Transverse colon (tissue), 4 donors: Measurements from ENCODE around the gene STPG3. TPM values are rescaled to one million over a fixed set of nuclear protein-coding genes. Genes with fewer than 3 reads are reported as not detected.

Source experiments
- DNase-seq: peaks from one replicate; pipeline ENCODE4 v3.0.0-alpha.2; 2019
- H3K27ac ChIP-seq, 4 donors: fragments of 200-600 bp; sonication (generic); 2 replicates each; pipeline ENCODE4 v1.5.1; 2016 to 2018; ENCODE audit warnings: inconsistent platforms in 4 of 4
- H3K27me3 ChIP-seq: fragments of 200-600 bp; sonication (generic); 2 replicates; pipeline ENCODE4 v1.5.1; 2017; ENCODE audit warnings: inconsistent platforms
- H3K36me3 ChIP-seq, 4 donors: fragments of 200-600 bp; sonication (generic); 2 replicates each; pipeline ENCODE4 v1.5.1; 2017 to 2019; ENCODE audit warnings: inconsistent platforms in 4 of 4
- H3K4me1 ChIP-seq, 4 donors: fragments of 200-600 bp; sonication (generic); 2 replicates each; pipeline ENCODE4 v1.5.1; 2017 to 2020; ENCODE audit warnings: inconsistent platforms in 4 of 4
- H3K4me3 ChIP-seq, 4 donors: fragments of 200-600 bp; sonication (generic); 1 replicate in 1 of 4; 2 replicates in 3 of 4; pipeline versions ENCODE4 v1.5.1 to v1.6.1; 2017 to 2019; ENCODE audit warnings: inconsistent platforms in 4 of 4
- H3K9me3 ChIP-seq, 2 donors: fragments of 200-600 bp; sonication (generic); 2 replicates each; pipeline ENCODE4 v1.5.1; 2017 to 2019; ENCODE audit warnings: inconsistent platforms in 2 of 2
- EP300 ChIP-seq: sonication (generic); formaldehyde crosslinking; IDR thresholded peaks from one replicate; pipeline ENCODE4 v1.6.1; 2017; ENCODE audit warnings: antibody characterized with exemption, low read depth
- POLR2A ChIP-seq: fragments of 450-650 bp; IDR thresholded peaks from one replicate; pipeline ENCODE4 v1.6.1; 2016; ENCODE audit warnings: antibody characterized with exemption, mild to moderate bottlenecking, moderate library complexity
- POLR2AphosphoS5 ChIP-seq, 3 donors: sonication (generic); formaldehyde crosslinking; IDR thresholded peaks; one replicate each; pipeline ENCODE4 v1.6.1; 2016; ENCODE audit warnings: antibody characterized with exemption in 3 of 3
- WGBS, 2 donors: methylation state at CpG; one replicate each; pipeline ENCODE4 v1.1.5; 2018; ENCODE audit warnings: low coverage in 1 of 2; 5-methylcytosine and 5-hydroxymethylcytosine counted together
- in situ Hi-C, 4 donors: fragments of 200-750 bp; cut with MboI; loops; one replicate each; pipeline versions ENCODE4 v1.15.0 to v1.15.1; 2017; ENCODE audit warnings: low sequenced_read_pairs in 3 of 4, low pct_ligation_motif_present in 1 of 4, low pct_unique_long_range_greater_than_20kb in 1 of 4
- intact Hi-C: fragments of 100-400 bp; cut with DNase I; formaldehyde crosslinking; loops from one replicate; pipeline ENCODE4 v1.15.1; 2023; ENCODE audit warnings: low total_unique reads
- total RNA-seq, 4 donors: library from RNA; depleted of rRNA; stranded (reverse); fragments of >200 nt; gene quantifications; one replicate each; pipeline ENCODE4 v1.1.0, GENCODE V29; 2016
- TF ChIP-seq, protein P1 (sequence below), 5 experiments: fragments of 200-600 bp in 3 of 5; fragments of 450-650 bp in 2 of 5; sonication (generic) in 3 of 5; IDR thresholded peaks; 1 replicate in 2 of 5; 2 replicates in 3 of 5; pipeline ENCODE4 v1.5.1; 2016 to 2017; ENCODE audit warnings: antibody characterized with exemption in 5 of 5, inconsistent platforms in 3 of 5, mild to moderate bottlenecking in 2 of 5, moderate library complexity in 1 of 5

STPG3 gene
- total RNA-seq, 4 donors from 2014 or later: not detected

DNA sequence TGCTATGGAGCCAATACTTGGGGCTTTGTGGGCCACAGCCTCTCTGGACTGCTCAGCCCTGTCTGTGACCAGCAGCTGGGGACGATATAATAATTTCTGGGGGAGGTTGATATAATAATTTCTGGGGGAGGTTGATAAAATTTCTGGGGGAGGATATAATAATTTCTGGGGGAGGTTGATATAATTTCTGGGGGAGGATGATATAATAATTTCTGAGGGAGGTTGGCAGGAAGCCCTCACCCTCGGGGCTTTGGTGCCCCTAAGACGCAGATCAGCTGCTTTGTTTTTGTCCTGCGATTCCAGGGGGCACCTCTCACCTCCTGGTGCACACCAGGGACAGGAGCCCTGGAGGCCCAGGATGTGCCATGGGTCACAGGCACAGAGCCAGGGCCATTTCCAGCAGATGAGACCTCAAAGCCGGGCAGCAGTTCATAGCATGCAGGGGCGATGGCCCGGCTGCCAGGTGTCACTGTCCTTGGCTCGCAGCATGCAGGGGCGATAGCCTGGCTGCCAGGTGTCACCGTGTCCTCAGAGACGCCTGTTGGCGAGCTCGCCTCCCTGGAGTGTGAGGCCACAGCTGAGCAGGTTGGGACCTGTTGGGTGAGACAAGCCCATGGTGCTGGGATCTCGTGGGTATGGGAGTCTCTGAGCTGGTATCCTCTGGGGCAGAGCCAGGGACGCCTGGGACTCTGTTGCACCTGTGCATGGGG is 22.7 kb downstream of the STPG3 start:
- no peak overlapping the region for H3K4me3 ChIP-seq
- peak overlapping the region; percentile 60 to 79 (median 76) for H3K27ac ChIP-seq
- intact Hi-C loops (no loop called here), in situ Hi-C loops (no loop called here)
- H3K36me3 ChIP-seq: peaks cover 0 to 15% (median 5%) of the 10 kb centered on the region in 4 donors
- 45 to 47% methylated on average over 2 to 11 of the region's 15 CpGs for WGBS, 2 donors
- TF ChIP-seq POLR2AphosphoS5 (IDR thresholded peaks at IDR 0.05): peak in 2 of 3 donors; percentile 31 to 37
- TF ChIP-seq, protein P1, sequence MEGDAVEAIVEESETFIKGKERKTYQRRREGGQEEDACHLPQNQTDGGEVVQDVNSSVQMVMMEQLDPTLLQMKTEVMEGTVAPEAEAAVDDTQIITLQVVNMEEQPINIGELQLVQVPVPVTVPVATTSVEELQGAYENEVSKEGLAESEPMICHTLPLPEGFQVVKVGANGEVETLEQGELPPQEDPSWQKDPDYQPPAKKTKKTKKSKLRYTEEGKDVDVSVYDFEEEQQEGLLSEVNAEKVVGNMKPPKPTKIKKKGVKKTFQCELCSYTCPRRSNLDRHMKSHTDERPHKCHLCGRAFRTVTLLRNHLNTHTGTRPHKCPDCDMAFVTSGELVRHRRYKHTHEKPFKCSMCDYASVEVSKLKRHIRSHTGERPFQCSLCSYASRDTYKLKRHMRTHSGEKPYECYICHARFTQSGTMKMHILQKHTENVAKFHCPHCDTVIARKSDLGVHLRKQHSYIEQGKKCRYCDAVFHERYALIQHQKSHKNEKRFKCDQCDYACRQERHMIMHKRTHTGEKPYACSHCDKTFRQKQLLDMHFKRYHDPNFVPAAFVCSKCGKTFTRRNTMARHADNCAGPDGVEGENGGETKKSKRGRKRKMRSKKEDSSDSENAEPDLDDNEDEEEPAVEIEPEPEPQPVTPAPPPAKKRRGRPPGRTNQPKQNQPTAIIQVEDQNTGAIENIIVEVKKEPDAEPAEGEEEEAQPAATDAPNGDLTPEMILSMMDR (IDR thresholded peaks at IDR 0.05): no peak
- H3K4me1 ChIP-seq: peaks cover 22 to 47% (median 30%) of the 10 kb centered on the region in 4 donors
- no peaks in the 10 kb centered on the region for H3K9me3 ChIP-seq
- H3K27me3 ChIP-seq: no peaks in the 10 kb centered on the region
- no peak for DNase-seq

DNA sequence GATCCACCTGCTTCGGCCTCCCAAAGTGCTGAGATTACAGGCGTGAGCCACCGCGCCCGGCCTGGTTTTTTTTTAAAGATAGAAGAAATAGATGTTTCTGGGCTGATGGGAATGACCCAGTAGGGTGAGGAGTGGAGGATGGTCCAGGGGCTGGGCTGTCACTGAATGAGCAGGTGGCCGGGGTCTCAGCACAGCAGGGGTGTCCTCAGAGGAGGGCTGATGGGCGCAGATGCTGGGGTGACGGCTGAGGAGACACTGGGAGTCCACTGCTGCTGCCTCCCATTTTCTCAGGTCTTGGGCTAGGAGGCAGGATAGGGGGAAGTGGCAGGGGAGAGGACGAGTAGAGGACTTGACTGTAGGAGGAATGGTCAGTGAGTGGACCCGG is 24.1 kb downstream of the STPG3 start:
- H3K9me3 ChIP-seq: no peaks in the 10 kb centered on the region
- TF ChIP-seq, protein P1 (IDR thresholded peaks at IDR 0.05): no peak
- TF ChIP-seq EP300: no peak
- TF ChIP-seq POLR2AphosphoS5 (IDR thresholded peaks at IDR 0.05): no peak
- no peak for TF ChIP-seq POLR2A
- in situ Hi-C loops (loop anchor here in 2 of 4 donors (25.0 kb wide), 1 partner anchor 137 kb away; the partner anchor contains the start of genes EXD3 (in 2 of the 2) and NOXA1 (in 2 of the 2)), intact Hi-C loops (no loop called here)
- peak overlapping the region in 2 of 4 donors; percentile 5 to 79 for H3K27ac ChIP-seq
- no peak for DNase-seq
- no peaks in the 10 kb centered on the region for H3K27me3 ChIP-seq
- 82 to 87% methylated on average over 3 to 10 of the region's 10 CpGs for WGBS, 2 donors
- peaks cover 13 to 44% (median 22%) of the 10 kb centered on the region in 4 donors for H3K4me1 ChIP-seq
- H3K4me3 ChIP-seq: no peak overlapping the region
- H3K36me3 ChIP-seq: peaks cover 0 to 15% (median 5%) of the 10 kb centered on the region in 4 donors

DNA sequence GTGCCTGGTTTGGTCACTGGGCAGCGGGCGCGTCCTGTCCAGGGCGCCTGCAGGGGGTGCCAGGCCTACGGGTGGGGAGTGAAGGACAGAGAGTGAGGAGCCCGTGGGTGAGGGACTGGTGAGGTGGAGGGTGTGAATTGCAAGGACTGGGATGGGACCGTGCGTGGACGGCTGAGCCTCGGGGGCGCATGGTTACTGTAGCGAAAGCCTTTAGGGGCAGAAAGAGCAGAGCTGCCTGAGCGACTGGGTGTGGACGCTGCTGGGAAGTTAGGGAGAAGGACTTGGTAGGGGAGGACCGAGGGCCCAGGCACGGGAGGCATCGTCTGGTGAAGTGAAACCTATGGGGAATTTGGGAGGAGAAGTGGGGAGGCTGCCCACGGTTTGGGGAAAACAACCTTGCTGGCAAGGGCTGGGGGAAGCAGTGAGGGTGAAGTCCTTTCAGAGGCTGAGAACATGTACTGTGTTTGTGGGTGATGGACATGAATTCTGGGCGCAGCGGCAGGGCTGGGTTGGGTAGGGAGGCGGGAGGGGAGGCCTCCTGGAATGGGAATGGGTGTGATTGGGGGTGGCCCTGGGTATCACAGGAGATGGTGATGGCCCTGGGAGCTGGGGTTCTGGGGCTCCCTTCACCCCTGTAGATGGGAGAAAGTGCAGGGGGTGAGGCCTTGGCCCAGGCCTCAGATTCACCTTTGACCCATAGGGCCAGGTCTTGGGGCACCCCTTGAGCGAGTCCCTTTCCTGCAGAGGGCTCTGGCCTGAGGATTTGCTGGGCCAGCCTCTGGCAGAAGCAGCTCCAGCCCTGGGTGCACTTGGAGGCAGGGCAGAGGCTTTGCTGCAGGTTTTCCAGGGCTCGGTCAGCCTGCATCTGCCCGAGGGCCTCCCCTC is 24.7 kb downstream of the STPG3 start:
- intact Hi-C loops (no loop called here), in situ Hi-C loops (loop anchor here in 2 of 4 donors (25.0 kb wide), 1 partner anchor 136 kb away; the partner anchor contains the start of genes EXD3 (in 2 of the 2) and NOXA1 (in 2 of the 2))
- no peaks in the 10 kb centered on the region for H3K9me3 ChIP-seq
- H3K27me3 ChIP-seq: peaks cover 6% of the 10 kb centered on the region
- no peak overlapping the region for H3K4me3 ChIP-seq
- H3K36me3 ChIP-seq: peaks cover 0 to 15% (median 5%) of the 10 kb centered on the region in 4 donors
- WGBS, 2 donors: 82 to 87% methylated on average over 7 to 22 of the region's 24 CpGs
- TF ChIP-seq POLR2A: no peak
- TF ChIP-seq, protein P1 (IDR thresholded peaks at IDR 0.05): no peak
- no peak for TF ChIP-seq EP300
- H3K4me1 ChIP-seq: peaks cover 13 to 50% (median 27%) of the 10 kb centered on the region in 4 donors
- peak overlapping the region; percentile 86 to 95 (median 90) for H3K27ac ChIP-seq
- no peak for DNase-seq
